HG02884 (cell line): Measurements from ENCODE around the gene KCNH1.
"Not testable (repeated sequence)": the region's sequence is repeated elsewhere in the genome, so short reads cannot be mapped to it uniquely, and the experiment has no call there.

Experiments
- ATAC-seq: cut with Tn5 transposase; IDR thresholded peaks from one replicate; pipeline ENCODE4 v1.9.1; 2021; ENCODE audit warnings: mild to moderate bottlenecking, moderate library complexity; ENCODE audit not compliant: unreplicated experiment

KCNH1 gene

DNA sequence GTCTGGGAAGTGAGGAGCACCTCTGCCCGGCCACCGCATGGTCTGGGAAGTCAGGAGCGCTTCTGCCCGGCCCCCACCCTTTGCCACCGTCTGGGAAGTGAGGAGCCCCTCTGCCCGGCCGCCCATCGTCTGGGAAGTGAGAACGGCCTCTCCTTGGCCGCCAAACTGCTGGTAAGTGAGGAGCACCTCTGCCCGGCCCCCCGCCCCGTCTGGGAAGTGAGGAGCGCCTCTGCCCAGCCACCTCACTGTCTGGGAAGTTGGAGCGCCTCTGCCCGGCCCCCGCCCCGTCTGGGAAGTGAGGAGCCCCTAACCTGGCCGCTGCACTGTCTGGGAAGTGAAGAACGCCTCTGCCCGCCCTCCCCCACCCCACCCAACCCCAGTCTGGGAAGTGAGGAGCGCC is 22.6 kb downstream of the KCNH1 start:
- ATAC-seq = no peak

DNA sequence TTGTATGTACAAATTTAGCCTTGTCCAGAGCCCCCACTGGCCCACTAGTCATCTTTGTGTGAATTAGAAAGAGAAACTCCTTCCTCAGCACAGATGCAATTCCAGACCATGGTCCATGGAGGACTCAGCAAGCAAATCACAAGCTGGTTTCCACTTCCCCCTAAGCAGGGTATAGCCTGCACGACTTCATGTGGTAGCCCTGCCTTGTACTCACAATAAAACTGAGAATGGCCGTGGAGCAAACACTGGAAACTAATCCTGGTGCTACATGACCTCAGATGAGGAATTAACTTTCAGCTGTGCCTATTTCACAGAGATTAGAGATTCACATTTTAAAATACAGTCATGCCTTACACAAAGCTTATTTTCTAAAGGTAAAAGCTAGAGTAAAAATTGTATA is 32.5 kb downstream of the KCNH1 start:
- no peak for ATAC-seq

DNA sequence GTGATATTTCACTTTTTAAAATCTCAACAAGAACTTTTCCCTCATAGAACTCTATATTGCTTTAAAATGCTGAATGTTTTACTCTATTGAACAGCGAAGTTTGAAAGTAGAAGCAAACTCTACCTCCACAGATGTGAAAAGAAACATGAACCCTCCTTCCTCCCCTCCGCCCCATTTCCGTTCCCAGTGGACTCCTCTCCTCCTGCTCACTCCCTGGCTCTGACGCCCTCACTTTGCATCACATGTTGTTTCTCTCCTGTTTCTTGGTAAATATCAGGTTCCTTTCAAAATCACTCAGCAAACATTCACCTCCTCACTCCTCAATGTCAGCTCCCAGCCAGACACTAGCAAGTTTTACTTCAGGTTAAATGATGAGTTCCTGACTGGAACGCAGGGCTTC is 34.6 kb downstream of the KCNH1 start:
- no peak for ATAC-seq

DNA sequence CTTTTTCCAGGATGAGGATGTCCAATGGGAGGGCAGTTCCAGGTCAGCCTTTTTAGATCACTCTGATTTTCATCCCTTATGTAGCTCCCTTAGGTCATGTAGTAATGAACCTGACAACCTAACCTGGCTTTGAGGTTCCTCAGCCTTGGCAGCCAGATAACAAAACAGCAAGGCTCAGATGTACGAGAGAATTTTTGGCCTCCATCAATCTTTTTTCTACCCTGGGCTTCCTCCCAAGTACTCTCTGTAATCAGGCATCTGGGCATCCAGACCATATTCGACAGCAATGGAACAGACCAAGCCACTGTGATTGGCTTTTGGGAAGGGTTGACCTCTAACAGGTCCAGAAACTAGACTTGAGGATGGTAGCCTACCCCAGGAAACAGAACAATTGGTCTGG is 38.6 kb downstream of the KCNH1 start:
- no peak for ATAC-seq

DNA sequence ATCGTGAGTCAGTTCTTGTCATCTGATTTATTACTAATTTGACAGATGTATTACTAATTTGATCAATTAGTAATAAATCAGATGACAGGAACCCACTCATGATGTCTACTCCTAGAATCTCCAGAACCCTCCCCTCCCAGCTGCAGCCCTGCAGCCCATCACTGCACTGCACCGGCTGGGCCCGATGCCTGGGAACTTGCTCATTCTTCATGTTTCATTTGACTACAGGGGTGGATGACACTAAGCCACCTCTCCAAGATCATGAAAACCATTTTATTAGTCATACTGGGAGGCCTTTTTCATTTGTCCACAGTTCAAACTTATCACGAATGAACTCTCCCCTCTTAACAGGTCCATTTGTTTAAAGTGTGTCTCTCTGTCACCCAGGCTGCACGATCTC is 41.0 kb downstream of the KCNH1 start:
- no peak for ATAC-seq

DNA sequence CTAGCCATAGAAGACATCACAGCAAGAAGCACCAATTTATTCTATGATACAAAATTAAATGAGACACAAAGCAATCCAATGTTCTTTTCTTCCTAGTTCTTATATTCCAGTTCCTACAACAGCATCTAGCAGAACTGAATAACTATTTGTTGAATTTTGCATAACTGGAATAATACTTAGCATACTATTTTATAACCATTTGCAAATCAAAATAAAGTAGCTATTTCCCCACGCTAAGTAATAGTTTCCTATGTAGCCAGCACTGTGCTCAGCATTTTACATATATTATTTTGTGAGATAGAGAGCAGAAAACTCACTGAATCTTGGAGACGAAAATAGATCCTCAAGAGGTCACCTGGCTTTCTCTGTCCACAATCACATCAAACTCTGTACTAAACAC is 42.1 kb downstream of the KCNH1 start:
- no peak for ATAC-seq

DNA sequence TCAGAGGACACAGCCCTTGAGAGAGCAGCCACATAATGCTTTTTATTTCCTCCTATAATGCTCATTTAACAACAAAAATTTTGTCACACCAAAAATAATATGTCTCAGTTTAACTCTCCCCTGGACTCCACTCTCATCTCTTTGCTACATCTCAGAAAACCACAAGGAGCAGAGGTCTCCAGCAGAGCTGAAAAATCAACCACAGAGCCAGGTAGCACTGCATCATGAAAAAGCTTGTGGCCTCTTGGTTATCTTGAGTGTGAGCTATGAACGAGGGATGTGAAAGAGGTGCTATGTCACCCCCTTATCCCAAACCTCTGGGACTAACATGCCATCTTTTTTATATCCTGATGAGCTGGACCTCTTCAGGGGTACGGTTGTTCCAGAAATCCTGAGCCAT is 44.4 kb downstream of the KCNH1 start:
- no peak for ATAC-seq

DNA sequence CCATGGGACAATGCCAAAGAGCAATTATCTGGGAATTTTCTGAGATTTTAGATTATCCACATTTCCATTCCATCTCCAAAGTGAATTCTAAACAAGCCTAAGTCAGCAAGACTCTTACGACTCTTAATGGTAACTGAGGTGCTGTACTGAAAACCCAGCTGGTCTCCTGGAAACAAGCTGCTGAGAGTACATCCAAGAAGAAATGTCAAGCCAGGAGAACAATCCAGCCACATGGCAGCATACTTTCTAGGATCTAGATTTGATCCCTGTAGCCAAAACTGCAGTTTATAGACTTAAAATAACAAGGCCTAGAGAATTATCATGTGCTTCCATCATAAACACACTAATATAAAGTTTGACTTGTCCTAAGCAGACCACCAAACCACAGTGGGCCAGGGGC is 45.8 kb downstream of the KCNH1 start:
- ATAC-seq = no peak

DNA sequence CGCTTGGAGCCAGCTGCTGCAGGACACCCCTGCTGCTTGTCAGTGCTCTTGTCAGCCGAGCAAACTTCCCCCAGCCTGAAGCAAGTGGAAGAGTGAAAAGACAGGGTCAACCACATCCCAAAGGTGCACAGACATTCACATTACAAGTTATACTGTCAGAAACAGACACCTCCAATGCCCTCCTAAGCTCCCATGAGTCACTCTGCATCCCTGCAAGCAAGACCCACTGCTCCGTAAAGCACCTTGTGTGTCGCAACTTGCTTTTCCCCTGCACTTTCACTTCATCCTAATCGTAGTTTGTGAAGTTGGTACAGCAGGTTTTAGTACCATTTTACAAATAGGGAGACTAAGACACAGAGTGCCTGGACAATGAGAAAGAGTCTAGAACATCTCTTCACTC is 51.1 kb downstream of the KCNH1 start:
- ATAC-seq = no peak

DNA sequence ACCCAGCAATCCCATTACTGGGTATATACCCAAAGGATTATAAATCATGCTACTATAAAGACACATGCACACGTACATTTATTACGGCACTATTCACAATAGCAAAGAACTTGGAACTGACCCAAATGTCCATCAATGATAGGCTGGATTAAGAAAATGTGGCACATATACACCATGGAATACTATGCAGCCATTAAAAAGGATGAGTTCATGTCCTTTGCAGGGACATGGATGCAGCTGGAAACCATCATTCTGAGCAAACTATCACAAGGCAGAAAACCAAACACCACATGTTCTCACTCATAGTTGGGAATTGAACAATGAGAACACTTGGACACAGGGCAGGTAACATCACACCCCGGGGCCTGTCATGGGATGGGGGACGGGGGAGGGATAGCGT is 52.5 kb downstream of the KCNH1 start:
- ATAC-seq = not testable (repeated sequence)

DNA sequence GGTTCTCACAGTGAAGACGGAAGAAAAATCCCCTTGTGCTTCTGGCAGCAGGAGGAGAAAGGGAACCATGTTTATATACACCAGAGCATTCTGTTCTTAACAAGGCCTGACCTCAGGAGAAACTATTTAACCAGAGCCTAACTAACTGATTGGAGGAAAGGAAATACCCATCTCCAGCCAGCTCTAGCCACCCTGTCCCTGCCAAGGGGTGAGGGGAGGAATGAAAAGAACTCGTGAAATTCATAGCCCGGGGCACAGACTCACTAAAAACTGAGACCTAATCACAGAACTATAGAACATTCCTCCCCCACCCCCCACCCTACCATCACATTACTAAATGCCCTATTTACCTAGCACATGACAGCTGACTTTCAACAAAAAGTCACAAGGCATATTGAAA is 65.0 kb downstream of the KCNH1 start:
- no peak for ATAC-seq

DNA sequence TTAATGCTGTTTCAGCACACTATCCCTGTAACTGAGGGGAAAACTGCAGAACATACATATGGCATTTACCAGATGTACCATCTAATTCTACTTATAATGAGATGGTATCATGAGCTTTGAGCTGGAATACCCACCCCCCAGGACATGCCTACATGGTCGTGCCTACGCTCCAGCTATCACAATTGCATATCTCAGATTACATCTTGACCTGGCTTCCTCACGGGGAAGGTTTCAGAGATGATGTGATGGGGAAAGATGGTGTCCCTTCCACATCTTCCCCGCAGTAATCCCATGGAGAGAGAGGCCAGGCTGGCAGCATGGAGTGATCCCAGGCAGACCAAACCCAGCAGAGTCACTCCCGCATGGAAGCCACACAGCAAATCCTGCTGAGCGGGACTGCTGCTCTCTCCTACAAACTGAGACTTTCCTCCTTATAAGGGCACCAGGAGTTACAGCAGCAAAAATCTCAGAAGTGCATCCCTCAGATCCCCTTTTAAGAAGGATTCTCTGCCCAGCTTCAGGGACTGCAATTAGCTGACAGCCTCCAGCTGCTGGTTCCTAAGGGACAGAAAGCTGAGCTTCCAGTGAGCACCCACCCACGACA is 67.1 kb downstream of the KCNH1 start:
- ATAC-seq = no peak

DNA sequence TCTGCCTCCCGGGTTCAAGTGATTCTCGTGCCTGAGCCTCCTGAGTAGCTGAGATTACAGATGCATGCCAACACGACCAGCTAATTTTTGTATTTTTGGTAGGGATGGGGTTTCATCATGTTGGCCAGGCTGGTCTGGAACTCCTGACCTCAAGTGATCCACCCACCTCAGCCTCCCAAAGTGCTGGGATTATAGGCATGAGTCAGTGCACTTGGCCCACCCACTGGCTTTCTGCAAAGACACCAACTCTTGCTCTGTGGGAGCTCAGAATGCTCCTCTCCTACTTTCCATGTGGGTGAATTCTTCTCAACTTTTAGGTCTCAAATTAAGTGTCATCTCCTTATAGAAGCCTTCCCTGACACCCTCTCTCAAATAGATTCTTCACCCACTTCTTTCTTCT is 92.1 kb downstream of the KCNH1 start:
- ATAC-seq = not testable (repeated sequence)

DNA sequence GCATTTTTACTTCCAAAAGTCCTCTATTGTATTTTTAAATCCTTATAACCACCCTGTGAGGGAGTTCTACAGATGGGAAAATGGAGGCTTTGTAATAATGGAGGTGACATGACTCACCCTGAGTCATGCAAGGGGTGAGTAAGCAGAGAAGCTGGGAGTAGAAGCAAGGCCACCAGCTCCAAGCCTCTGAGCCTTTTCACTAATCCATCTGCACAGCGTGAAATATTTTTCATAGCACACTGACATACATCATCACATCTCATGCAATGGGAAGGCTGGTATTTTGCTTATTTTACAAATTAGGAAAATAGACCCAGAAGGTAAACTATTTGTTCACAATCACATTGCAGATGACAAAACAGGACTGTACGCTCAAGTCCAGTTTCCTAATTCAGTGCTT is 96.9 kb downstream of the KCNH1 start:
- ATAC-seq = no peak

DNA sequence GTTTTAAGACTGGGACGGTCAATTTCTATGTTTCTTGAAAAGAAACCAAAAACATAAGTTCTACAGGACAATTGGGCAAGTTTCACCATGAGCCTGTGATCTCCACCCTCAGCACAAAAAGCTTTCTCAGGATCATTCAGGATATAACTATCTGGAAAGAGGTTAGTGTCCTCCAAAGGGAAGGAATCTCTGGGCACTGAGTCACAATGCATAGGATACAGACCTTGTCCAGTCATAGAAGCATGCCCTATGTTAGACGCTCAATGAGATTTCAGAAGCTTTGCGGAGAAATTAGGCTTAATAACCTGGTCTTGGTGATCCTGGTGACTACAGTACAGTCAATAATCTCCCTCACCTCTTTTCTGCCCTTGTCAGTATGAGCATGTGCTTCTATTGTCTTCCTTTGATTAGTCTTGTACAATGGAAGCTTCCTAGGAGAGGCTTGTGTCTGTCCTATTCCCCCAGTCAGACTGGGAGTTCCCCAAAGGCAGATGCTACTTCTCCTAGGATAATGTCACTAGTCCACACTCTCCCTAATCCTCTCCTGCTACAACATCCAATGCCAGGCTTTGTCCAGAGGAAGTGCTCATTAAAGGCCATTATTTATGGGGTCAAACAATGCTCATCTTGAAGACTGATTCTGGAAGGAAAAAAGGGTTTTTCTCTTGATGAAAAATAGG is 97.4 kb downstream of the KCNH1 start:
- ATAC-seq = no peak

DNA sequence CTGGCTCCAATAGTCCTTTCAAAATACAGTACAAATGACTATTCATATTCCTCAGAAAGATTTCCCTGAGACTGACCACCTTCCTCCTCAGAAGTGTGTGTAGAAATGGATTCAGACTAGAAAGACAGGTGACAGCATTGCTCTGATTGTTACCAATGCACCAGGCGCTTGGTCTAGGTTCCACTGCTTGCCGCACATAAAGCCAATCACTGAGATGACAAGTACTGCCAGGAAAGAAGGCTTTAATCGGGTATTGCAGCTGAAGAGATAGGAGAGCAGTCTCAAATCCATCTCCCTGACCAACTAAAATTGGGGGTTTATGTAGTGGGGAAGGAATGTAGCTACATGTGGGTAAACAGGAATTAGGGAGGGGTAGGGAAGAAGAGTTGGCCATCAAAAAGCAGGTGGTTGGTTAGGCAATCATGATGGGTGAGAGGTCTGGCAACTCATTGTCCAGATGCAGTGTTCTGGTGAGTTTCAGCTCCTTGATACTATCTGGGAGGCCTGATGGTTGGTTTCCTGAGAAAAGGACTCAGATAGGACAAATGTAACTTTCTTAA is 98.0 kb downstream of the KCNH1 start:
- ATAC-seq = no peak

DNA sequence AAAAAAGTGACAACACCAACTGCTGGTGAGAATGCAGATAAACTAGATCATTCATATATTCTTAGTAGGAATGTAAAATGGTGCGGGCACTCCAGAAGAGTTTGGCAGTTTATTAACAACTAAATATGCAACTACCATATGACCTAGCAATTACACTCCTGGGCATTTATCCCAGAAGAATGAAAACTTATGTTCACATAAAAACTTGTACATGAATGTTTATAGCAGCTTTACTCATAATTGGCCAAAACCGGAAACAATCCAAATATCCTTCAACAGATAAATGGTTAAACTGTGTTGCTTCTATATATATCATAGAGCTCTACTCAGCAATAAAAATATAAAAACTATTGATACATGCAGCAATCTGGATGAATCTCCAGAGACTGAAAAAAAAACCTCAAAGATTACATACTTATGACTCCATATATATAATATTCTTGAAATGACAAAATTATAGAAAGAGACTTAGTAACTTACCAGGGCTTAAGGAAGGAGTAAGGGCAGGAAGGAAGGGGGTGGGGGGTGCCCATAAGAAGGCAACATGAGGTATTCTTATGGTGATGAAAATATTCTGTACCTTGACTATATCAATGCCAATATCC is 99.9 kb downstream of the KCNH1 start:
- ATAC-seq = no peak

DNA sequence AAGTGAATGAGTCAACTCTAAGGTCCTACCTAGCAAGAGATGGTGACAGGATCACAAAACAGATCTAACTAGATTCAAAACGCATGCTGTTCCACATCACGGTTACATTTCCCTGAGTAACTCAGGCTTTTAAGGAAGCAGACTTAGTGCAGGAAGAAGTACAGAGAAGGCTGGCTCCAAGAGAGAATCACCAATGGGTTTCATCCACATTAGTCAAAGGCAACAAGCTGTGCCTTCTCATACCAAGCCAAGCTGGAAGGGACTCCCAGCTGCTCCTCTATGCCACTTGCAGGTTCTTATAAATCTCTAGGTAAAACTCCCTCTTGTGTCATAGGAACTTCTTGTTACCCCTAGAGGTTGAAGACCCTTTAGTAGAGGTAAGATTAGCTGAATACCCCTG is 109.0 kb downstream of the KCNH1 start:
- ATAC-seq = no peak

DNA sequence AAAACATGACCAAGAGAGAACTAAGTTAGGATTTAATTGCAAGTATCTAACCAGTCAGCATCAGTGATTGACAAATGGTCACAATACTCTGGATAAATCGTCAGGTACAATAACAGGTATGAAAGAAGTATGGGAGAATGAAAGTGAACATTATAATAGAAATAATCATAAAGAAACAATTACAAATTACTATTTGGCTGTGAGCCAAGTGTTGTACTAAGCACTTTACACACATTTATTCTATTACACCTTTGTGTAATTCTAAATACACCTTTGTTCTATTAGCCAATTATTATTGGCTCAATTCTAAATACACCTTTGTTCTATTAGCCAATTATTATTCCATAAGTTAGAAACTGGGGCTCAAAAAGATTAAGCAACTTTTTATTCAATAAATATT is 114.7 kb downstream of the KCNH1 start:
- ATAC-seq = no peak

DNA sequence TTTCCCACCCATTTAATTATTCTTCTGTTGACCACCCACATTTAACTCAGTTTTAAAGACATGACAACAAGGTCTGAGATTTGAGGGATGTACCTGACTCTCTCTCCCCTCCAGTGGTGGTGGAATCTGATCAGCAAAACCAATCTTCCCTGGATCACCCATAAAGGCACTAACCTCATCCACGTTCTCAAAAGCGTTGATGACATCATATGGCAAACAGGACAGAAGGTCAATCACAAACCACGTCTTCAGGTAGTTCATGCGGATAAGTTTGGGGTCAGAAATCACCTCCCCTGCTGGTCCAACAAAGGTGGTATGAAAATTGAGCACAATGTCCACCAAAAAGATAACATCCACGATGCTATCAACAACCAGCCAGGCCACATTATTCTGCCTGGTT is 115.3 kb downstream of the KCNH1 start:
- ATAC-seq = no peak

DNA sequence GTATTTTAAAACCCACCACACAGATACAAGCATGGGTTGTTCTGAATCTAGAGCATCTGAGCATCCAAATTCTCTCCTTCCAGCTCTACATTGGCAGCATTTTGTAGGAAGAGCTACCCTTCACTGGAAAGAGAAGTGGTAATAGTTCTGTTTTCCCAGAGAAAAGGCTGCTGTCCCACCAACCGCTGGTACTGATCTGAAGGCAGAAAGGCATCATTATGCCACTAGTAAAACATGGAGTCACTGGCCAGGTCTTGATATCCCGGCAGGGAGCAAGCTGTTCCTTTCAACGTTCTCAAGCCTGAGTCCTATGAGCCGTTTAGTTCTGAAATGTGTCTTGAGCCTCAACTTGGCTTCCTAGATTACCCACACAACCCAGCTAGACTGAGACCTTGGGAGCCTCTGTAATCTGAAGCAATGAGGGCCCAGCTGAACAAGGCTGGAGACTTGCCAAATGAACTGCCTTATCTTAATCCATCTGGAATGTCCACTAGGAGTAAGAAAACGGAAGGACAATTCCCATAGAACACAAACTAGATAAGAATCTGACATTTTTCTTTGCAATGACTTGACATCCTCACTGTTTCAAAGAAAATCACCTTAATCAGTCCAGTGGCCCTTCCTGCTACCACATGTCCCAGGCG is 116.8 kb downstream of the KCNH1 start:
- ATAC-seq = no peak

DNA sequence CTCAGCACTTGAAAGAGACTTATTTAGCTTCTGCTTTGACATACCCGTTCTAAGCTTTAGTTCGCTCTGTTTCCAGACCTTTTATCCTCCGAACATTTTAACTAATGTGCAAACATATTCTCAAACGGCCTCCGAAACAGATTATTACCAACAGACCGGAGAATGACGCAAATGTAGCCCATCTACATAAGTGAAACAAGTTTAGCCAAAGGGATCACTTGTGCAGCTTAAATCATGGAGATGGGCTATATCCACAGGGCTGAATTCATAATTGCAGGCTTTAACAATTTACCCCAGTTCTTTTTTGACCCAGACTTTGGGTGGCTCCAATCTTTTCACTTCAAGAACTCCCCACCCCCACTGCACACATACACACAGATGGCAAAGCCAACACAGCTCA is 119.7 kb downstream of the KCNH1 start:
- ATAC-seq = no peak
